GM12891 (cell line): ENCODE data around the gene RBFOX2.

Source experiments
- POLR2A ChIP-seq: IDR thresholded peaks from 2 replicates; pipeline ENCODE4 v1.6.1; 2011; ENCODE audit warnings: low read depth, low read length, control low read depth
- POLR2AphosphoS5 ChIP-seq: IDR thresholded peaks from 2 replicates; pipeline ENCODE4 v1.6.1; 2011; ENCODE audit warnings: low read depth, low read length, control low read depth
- POU2F2 ChIP-seq: IDR thresholded peaks from 2 replicates; pipeline ENCODE4 v1.6.1; 2011; ENCODE audit warnings: low read depth, mild to moderate bottlenecking, control low read depth, low read length, moderate library complexity
- TAF1 ChIP-seq: IDR thresholded peaks from 2 replicates; pipeline ENCODE4 v1.6.1; 2011; ENCODE audit warnings: low read depth, low read length, control low read depth

GRCh38 chr22:35905894-35906293 lies 122.7 kb downstream of the RBFOX2 start:
- TF ChIP-seq TAF1 (no peak), POLR2A (no peak), POU2F2 (no peak), POLR2AphosphoS5 (no peak)
